ENCODE results near the gene MBTD1.

- TF ChIP-seq CTCF (IDR thresholded peaks at IDR 0.05; ENCODE audit: control extremely low read depth in 1 of 3, insufficient read depth in 1 of 3, low read depth in 1 of 3, low read length in 3 of 3) = no peak
- TF ChIP-seq MAFK (IDR thresholded peaks at IDR 0.05; ENCODE audit: low read depth, low read length) = no peak
- no peak for TF ChIP-seq PHF8 (conservative IDR thresholded peaks at IDR 0.05; ENCODE audit: low read depth, low read length)
- no peak for TF ChIP-seq RAD21 (IDR thresholded peaks at IDR 0.05 in 1 of 2, conservative IDR thresholded peaks at IDR 0.05 in 1 of 2; ENCODE audit: low read depth in 2 of 2, low read length in 2 of 2)
- no peak for TF ChIP-seq MAX (IDR thresholded peaks at IDR 0.05)
- no peak for TF ChIP-seq POLR2A (IDR thresholded peaks at IDR 0.05; ENCODE audit: control extremely low read depth in 1 of 2, low read depth in 2 of 2, low read length in 2 of 2)
- no peak for TF ChIP-seq TAF1 (IDR thresholded peaks at IDR 0.05; ENCODE audit: low read depth, low read length)
- no peak for TF ChIP-seq GTF2F1 (IDR thresholded peaks at IDR 0.05; ENCODE audit: borderline replicate concordance, low read depth, low read length)
- no peak for TF ChIP-seq SRF (IDR thresholded peaks at IDR 0.05; ENCODE audit: low read depth, low read length)
- TF ChIP-seq USF2 (IDR thresholded peaks at IDR 0.05; ENCODE audit: low read length) = no peak
- TF ChIP-seq JUND (IDR thresholded peaks at IDR 0.05; ENCODE audit: low read length) = no peak
- TF ChIP-seq CHD2 (IDR thresholded peaks at IDR 0.05; ENCODE audit: low read length) = no peak
- TF ChIP-seq RFX5 (IDR thresholded peaks at IDR 0.05; ENCODE audit: borderline replicate concordance, low read depth, low read length) = no peak
Observed at GRCh38 chr17:51184124-51184523, 75.7 kb downstream of the MBTD1 start.
